Stomach (tissue), 4 donors: ENCODE results near the gene G6PC3.

ENCODE experiments used
- POLR2A ChIP-seq, 4 donors: fragments of 450-650 bp; IDR thresholded peaks; one replicate each; pipeline ENCODE4 v1.6.1; 2016; ENCODE audit warnings: antibody characterized with exemption in 4 of 4, control low read depth in 2 of 4, mild to moderate bottlenecking in 1 of 4, moderate library complexity in 1 of 4
- POLR2AphosphoS5 ChIP-seq, 3 donors: sonication (generic); formaldehyde crosslinking; IDR thresholded peaks; one replicate each; pipeline ENCODE4 v1.6.1; 2016; ENCODE audit warnings: antibody characterized with exemption in 3 of 3
- TF ChIP-seq, protein P1 (sequence below), 7 experiments: fragments of 450-650 bp in 4 of 7; fragments of 200-600 bp in 3 of 7; sonication (generic) in 3 of 7; IDR thresholded peaks; one replicate each; pipeline ENCODE4 v1.5.1; 2016 to 2019; ENCODE audit warnings: antibody characterized with exemption in 7 of 7, control low read depth in 2 of 7, mild to moderate bottlenecking in 1 of 7

DNA sequence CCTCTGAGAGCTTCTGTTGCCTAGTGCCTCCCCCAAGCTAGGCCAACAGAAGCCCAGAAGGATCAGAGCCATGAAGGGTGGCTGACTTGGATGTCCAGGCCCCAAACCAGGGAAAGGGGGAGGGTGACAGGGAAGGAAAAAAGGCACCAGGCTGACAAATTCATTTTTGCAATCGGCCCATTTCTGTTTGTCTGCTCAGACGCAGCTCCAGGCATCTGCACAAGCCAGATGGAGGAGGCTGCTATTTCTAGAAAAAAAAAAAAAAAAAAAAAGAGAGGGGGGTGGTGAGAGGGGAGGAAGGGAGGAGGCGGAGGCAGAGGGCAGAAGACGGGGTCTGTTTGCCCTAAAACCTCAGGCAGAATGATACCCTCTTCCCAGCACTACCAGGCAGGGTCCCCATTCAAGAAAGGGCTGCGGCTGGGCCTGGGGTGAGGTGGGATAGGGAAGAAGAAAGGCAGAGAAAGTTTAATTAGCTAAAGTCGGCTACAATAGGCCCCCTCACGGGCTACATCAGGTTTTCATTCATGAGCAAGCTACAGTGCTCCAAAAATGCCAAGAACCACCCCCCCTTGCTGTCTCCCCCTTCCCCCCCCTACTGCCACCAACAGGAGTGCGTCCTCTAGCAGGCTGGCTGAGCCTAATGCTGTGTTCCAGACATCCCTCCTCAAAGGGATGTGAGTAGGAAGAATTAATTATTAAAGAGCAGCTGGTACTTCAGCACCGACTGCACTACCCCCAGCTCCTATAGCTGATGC is 50.5 kb downstream of the G6PC3 start:
- TF ChIP-seq POLR2A (IDR thresholded peaks at IDR 0.05) = no peak
- TF ChIP-seq, protein P1, sequence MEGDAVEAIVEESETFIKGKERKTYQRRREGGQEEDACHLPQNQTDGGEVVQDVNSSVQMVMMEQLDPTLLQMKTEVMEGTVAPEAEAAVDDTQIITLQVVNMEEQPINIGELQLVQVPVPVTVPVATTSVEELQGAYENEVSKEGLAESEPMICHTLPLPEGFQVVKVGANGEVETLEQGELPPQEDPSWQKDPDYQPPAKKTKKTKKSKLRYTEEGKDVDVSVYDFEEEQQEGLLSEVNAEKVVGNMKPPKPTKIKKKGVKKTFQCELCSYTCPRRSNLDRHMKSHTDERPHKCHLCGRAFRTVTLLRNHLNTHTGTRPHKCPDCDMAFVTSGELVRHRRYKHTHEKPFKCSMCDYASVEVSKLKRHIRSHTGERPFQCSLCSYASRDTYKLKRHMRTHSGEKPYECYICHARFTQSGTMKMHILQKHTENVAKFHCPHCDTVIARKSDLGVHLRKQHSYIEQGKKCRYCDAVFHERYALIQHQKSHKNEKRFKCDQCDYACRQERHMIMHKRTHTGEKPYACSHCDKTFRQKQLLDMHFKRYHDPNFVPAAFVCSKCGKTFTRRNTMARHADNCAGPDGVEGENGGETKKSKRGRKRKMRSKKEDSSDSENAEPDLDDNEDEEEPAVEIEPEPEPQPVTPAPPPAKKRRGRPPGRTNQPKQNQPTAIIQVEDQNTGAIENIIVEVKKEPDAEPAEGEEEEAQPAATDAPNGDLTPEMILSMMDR (IDR thresholded peaks at IDR 0.05) = no peak
- no peak for TF ChIP-seq POLR2AphosphoS5 (IDR thresholded peaks at IDR 0.05)
